ENCODE data around the gene FLAD1.

The FLAD1 gene

GRCh38 chr1:154951901-154952657 is 31.1 kb upstream of the FLAD1 start:
- peak in 1 of 2 donors; percentile 24 for DNase-seq (ENCODE audit: low read depth in 2 of 2, low spot score in 1 of 2)

- DNase-seq (ENCODE audit: low read depth in 2 of 2, low spot score in 1 of 2), result no peak
Measured at GRCh38 chr1:154952664-154953063, 30.5 kb upstream of the FLAD1 start.

- DNase-seq (ENCODE audit: low read depth in 2 of 2, low spot score in 1 of 2), result no peak
Measured at GRCh38 chr1:154953611-154954038, 29.5 kb upstream of the FLAD1 start.

GRCh38 chr1:154954541-154954940 is 28.6 kb upstream of the FLAD1 start:
- DNase-seq (ENCODE audit: low read depth in 2 of 2, low spot score in 1 of 2), result no peak

- peak; percentile 72 to 79 for DNase-seq (ENCODE audit: low read depth in 2 of 2, low spot score in 1 of 2)
Measured at GRCh38 chr1:154955039-154955717, 28.0 kb upstream of the FLAD1 start.

GRCh38 chr1:154955718-154956543 is 27.2 kb upstream of the FLAD1 start, which contains the start of gene PBXIP1:
TSS of gene PBXIP1 (minus strand) at chr1:154956099. CDS start at chr1:154953721, 2,378 bp downstream.
- DNase-seq (ENCODE audit: low read depth in 2 of 2, low spot score in 1 of 2), result peak in 1 of 2 donors; percentile 55

- no peak for DNase-seq (ENCODE audit: low read depth in 2 of 2, low spot score in 1 of 2)
Measured at GRCh38 chr1:154956544-154956941, 26.6 kb upstream of the FLAD1 start.

- DNase-seq (ENCODE audit: low read depth in 2 of 2, low spot score in 1 of 2), result no peak
Measured at GRCh38 chr1:154957091-154957657, 26.0 kb upstream of the FLAD1 start.

- no peak for DNase-seq (ENCODE audit: low read depth in 2 of 2, low spot score in 1 of 2)
Measured at GRCh38 chr1:154958036-154958435, 25.1 kb upstream of the FLAD1 start.

- no peak for DNase-seq (ENCODE audit: low read depth in 2 of 2, low spot score in 1 of 2)
Measured at GRCh38 chr1:154958681-154959425, 24.3 kb upstream of the FLAD1 start.

GRCh38 chr1:154959426-154959780 is 23.7 kb upstream of the FLAD1 start:
- DNase-seq (ENCODE audit: low read depth in 2 of 2, low spot score in 1 of 2), result no peak

- no peak for DNase-seq (ENCODE audit: low read depth in 2 of 2, low spot score in 1 of 2)
Measured at GRCh38 chr1:154960446-154961136, 22.6 kb upstream of the FLAD1 start.

- peak in 1 of 2 donors; percentile 58 for DNase-seq (ENCODE audit: low read depth in 2 of 2, low spot score in 1 of 2)
Measured at GRCh38 chr1:154961207-154962155, 21.7 kb upstream of the FLAD1 start, which contains the start of gene PYGO2. TSS of gene PYGO2 (minus strand) at chr1:154961782. CDS start at chr1:154961576, 206 bp downstream.

- DNase-seq (ENCODE audit: low read depth in 2 of 2, low spot score in 1 of 2), result no peak
Measured at GRCh38 chr1:154962156-154962749, 20.9 kb upstream of the FLAD1 start.

GRCh38 chr1:154962795-154963330 is 20.3 kb upstream of the FLAD1 start:
- no peak for DNase-seq (ENCODE audit: low read depth in 2 of 2, low spot score in 1 of 2)

GRCh38 chr1:154963643-154964042 is 19.5 kb upstream of the FLAD1 start:
- DNase-seq (ENCODE audit: low read depth in 2 of 2, low spot score in 1 of 2), result no peak

GRCh38 chr1:154964359-154964758 is 18.8 kb upstream of the FLAD1 start:
- no peak for DNase-seq (ENCODE audit: low read depth in 2 of 2, low spot score in 1 of 2)

GRCh38 chr1:154966111-154966510 is 17.0 kb upstream of the FLAD1 start:
- no peak for DNase-seq (ENCODE audit: low read depth in 2 of 2, low spot score in 1 of 2)

Measured in stimulated activated CD8-positive, alpha-beta memory T cell treated with anti-CD3 and anti-CD28 coated beads, Interleukin-4, amount 100 ng/mL, for 1 hour (primary cell).